ENCODE data around the gene STK17B. TPM values are rescaled to one million over a fixed set of nuclear protein-coding genes. Genes with fewer than 3 reads are reported as not detected.
A peak's percentile ranks its signal among the peaks of the same experiment; 100 is the strongest.

Gene STK17B
- total RNA-seq, 2 donors from 2014 or later, result 279 to 280 TPM

- peaks cover 58% of the 10 kb centered on the region for H3K4me1 Mint-ChIP-seq (ENCODE audit: low read depth)
- H3K36me3 Mint-ChIP-seq (ENCODE audit: insufficient read depth in 2 of 2), result peaks cover 31 to 69% of the 10 kb centered on the region in 2 donors
- H3K9me3 Mint-ChIP-seq, result no peaks in the 10 kb centered on the region
- H3K27me3 Mint-ChIP-seq (ENCODE audit: low read depth), result no peaks in the 10 kb centered on the region
- H3K27ac Mint-ChIP-seq, result peak overlapping the region; percentile 99
- no peak for DNase-seq
- peak; percentile 33 to 50 for ATAC-seq (replicated peaks in 1 of 2)
- peak overlapping the region; percentile 93 to 95 for H3K4me3 Mint-ChIP-seq
These were observed 6.4 kb downstream of the STK17B start for GRCh38 chr2:196165016-196165415.

- H3K9me3 Mint-ChIP-seq, result no peaks in the 10 kb centered on the region
- peak overlapping the region; percentile 100 for H3K27ac Mint-ChIP-seq
- DNase-seq (no peak), ATAC-seq (replicated peaks in 1 of 2) (peak in 1 of 2 donors; percentile 20)
- H3K36me3 Mint-ChIP-seq (ENCODE audit: insufficient read depth in 2 of 2), result peaks cover 28 to 68% of the 10 kb centered on the region in 2 donors
- peak overlapping the region; percentile 82 to 92 for H3K4me3 Mint-ChIP-seq
- peaks cover 71% of the 10 kb centered on the region for H3K4me1 Mint-ChIP-seq (ENCODE audit: low read depth)
- H3K27me3 Mint-ChIP-seq (ENCODE audit: low read depth), result no peaks in the 10 kb centered on the region
These were observed 8.1 kb downstream of the STK17B start for GRCh38 chr2:196163285-196163684.

GRCh38 chr2:196162586-196163175 is 8.7 kb downstream of the STK17B start:
- Mint-ChIP-seq H3K4me3 (peak overlapping the region; percentile 82 to 92), H3K9me3 (no peaks in the 10 kb centered on the region), H3K27me3 (ENCODE audit: low read depth) (no peaks in the 10 kb centered on the region), H3K27ac (peak overlapping the region; percentile 100), H3K4me1 (ENCODE audit: low read depth) (peaks cover 77% of the 10 kb centered on the region), H3K36me3 (ENCODE audit: insufficient read depth in 2 of 2) (peaks cover 25 to 68% of the 10 kb centered on the region in 2 donors)
- ATAC-seq (replicated peaks in 1 of 2) (peak; percentile 37 to 38), DNase-seq (peak; percentile 13 to 25)

GRCh38 chr2:196160946-196161345 is 10.4 kb downstream of the STK17B start:
- ATAC-seq (replicated peaks in 1 of 2) (no peak), DNase-seq (no peak)
- Mint-ChIP-seq H3K4me1 (ENCODE audit: low read depth) (peaks cover 91% of the 10 kb centered on the region), H3K27ac (peak overlapping the region; percentile 94), H3K9me3 (no peaks in the 10 kb centered on the region), H3K27me3 (ENCODE audit: low read depth) (no peaks in the 10 kb centered on the region), H3K36me3 (ENCODE audit: insufficient read depth in 2 of 2) (peaks cover 18 to 67% of the 10 kb centered on the region in 2 donors), H3K4me3 (peak overlapping the region; percentile 82 to 92)

- peak; percentile 66 to 69 for DNase-seq
- peaks cover 17 to 63% of the 10 kb centered on the region in 2 donors for H3K36me3 Mint-ChIP-seq (ENCODE audit: insufficient read depth in 2 of 2)
- no peaks in the 10 kb centered on the region for H3K9me3 Mint-ChIP-seq
- peak overlapping the region; percentile 94 for H3K27ac Mint-ChIP-seq
- peak overlapping the region; percentile 82 to 92 for H3K4me3 Mint-ChIP-seq
- H3K27me3 Mint-ChIP-seq (ENCODE audit: low read depth), result no peaks in the 10 kb centered on the region
- ATAC-seq (replicated peaks in 1 of 2), result peak; percentile 73 to 77
- H3K4me1 Mint-ChIP-seq (ENCODE audit: low read depth), result peaks cover 91% of the 10 kb centered on the region
These were observed 11.3 kb downstream of the STK17B start for GRCh38 chr2:196160101-196160500.

GRCh38 chr2:196159221-196159892 is 12.0 kb downstream of the STK17B start:
- no peaks in the 10 kb centered on the region for H3K27me3 Mint-ChIP-seq (ENCODE audit: low read depth)
- H3K9me3 Mint-ChIP-seq, result no peaks in the 10 kb centered on the region
- ATAC-seq (replicated peaks in 1 of 2) (peak in 1 of 2 donors; percentile 25), DNase-seq (no peak)
- H3K36me3 Mint-ChIP-seq (ENCODE audit: insufficient read depth in 2 of 2), result peaks cover 17 to 63% of the 10 kb centered on the region in 2 donors
- peaks cover 91% of the 10 kb centered on the region for H3K4me1 Mint-ChIP-seq (ENCODE audit: low read depth)
- peak overlapping the region; percentile 82 to 89 for H3K4me3 Mint-ChIP-seq
- peak overlapping the region; percentile 95 for H3K27ac Mint-ChIP-seq

GRCh38 chr2:196155575-196155974 is 15.8 kb downstream of the STK17B start:
- Mint-ChIP-seq H3K4me3 (peak overlapping the region; percentile 76 to 82), H3K27ac (peak overlapping the region; percentile 95)
- DNase-seq, result no peak

GRCh38 chr2:196153480-196153879 is 17.9 kb downstream of the STK17B start:
- peak overlapping the region; percentile 51 to 73 for H3K4me3 Mint-ChIP-seq
- H3K27ac Mint-ChIP-seq, result peak overlapping the region; percentile 53
- no peak for ATAC-seq (replicated peaks in 1 of 2)
- peaks cover 100% of the 10 kb centered on the region for H3K4me1 Mint-ChIP-seq (ENCODE audit: low read depth)
- H3K9me3 Mint-ChIP-seq, result peaks cover 0 to 1% of the 10 kb centered on the region in 2 donors
- H3K27me3 Mint-ChIP-seq (ENCODE audit: low read depth), result no peaks in the 10 kb centered on the region
- DNase-seq, result no peak
- peaks cover 21 to 74% of the 10 kb centered on the region in 2 donors for H3K36me3 Mint-ChIP-seq (ENCODE audit: insufficient read depth in 2 of 2)

More at GRCh38 chr2:196155575-196155974, 15.8 kb downstream of the STK17B start:
- peaks cover 0 to 1% of the 10 kb centered on the region in 2 donors for H3K9me3 Mint-ChIP-seq
- H3K27me3 Mint-ChIP-seq (ENCODE audit: low read depth), result no peaks in the 10 kb centered on the region
- peaks cover 94% of the 10 kb centered on the region for H3K4me1 Mint-ChIP-seq (ENCODE audit: low read depth)
- H3K36me3 Mint-ChIP-seq (ENCODE audit: insufficient read depth in 2 of 2), result peaks cover 21 to 71% of the 10 kb centered on the region in 2 donors
- no peak for ATAC-seq (replicated peaks in 1 of 2)

- H3K9me3 Mint-ChIP-seq, result peaks cover 0 to 1% of the 10 kb centered on the region in 2 donors
- peak overlapping the region; percentile 82 for H3K27ac Mint-ChIP-seq
- DNase-seq, result no peak
- peak overlapping the region; percentile 52 to 74 for H3K4me3 Mint-ChIP-seq
- peak; percentile 11 to 25 for ATAC-seq (replicated peaks in 1 of 2)
- no peaks in the 10 kb centered on the region for H3K27me3 Mint-ChIP-seq (ENCODE audit: low read depth)
- peaks cover 100% of the 10 kb centered on the region for H3K4me1 Mint-ChIP-seq (ENCODE audit: low read depth)
- peaks cover 24 to 81% of the 10 kb centered on the region in 2 donors for H3K36me3 Mint-ChIP-seq (ENCODE audit: insufficient read depth in 2 of 2)
These were observed 21.4 kb downstream of the STK17B start for GRCh38 chr2:196149948-196150347.

GRCh38 chr2:196148736-196149135 is 22.6 kb downstream of the STK17B start:
- peak overlapping the region; percentile 87 for H3K27ac Mint-ChIP-seq
- peaks cover 100% of the 10 kb centered on the region for H3K4me1 Mint-ChIP-seq (ENCODE audit: low read depth)
- H3K9me3 Mint-ChIP-seq, result no peaks in the 10 kb centered on the region
- DNase-seq (no peak), ATAC-seq (replicated peaks in 1 of 2) (peak; percentile 33 to 36)
- no peaks in the 10 kb centered on the region for H3K27me3 Mint-ChIP-seq (ENCODE audit: low read depth)
- H3K36me3 Mint-ChIP-seq (ENCODE audit: insufficient read depth in 2 of 2), result peaks cover 16 to 74% of the 10 kb centered on the region in 2 donors
- H3K4me3 Mint-ChIP-seq, result peak overlapping the region; percentile 52 to 74

GRCh38 chr2:196145256-196145655 is 26.1 kb downstream of the STK17B start:
- Mint-ChIP-seq H3K9me3 (no peaks in the 10 kb centered on the region), H3K4me1 (ENCODE audit: low read depth) (peaks cover 88% of the 10 kb centered on the region), H3K36me3 (ENCODE audit: insufficient read depth in 2 of 2) (peaks cover 21 to 82% of the 10 kb centered on the region in 2 donors), H3K4me3 (peak overlapping the region; percentile 40), H3K27ac (peak overlapping the region; percentile 45), H3K27me3 (ENCODE audit: low read depth) (no peaks in the 10 kb centered on the region)
- no peak for DNase-seq
- no peak for ATAC-seq (replicated peaks in 1 of 2)

GRCh38 chr2:196144513-196145126 is 26.8 kb downstream of the STK17B start:
- no peak for DNase-seq
- peaks cover 23 to 82% of the 10 kb centered on the region in 2 donors for H3K36me3 Mint-ChIP-seq (ENCODE audit: insufficient read depth in 2 of 2)
- no peaks in the 10 kb centered on the region for H3K9me3 Mint-ChIP-seq
- peak overlapping the region in 1 of 2 donors; percentile 40 for H3K4me3 Mint-ChIP-seq
- H3K27me3 Mint-ChIP-seq (ENCODE audit: low read depth), result no peaks in the 10 kb centered on the region
- peak overlapping the region; percentile 45 for H3K27ac Mint-ChIP-seq
- peaks cover 87% of the 10 kb centered on the region for H3K4me1 Mint-ChIP-seq (ENCODE audit: low read depth)
- ATAC-seq (replicated peaks in 1 of 2), result peak; percentile 54 to 64

GRCh38 chr2:196143730-196144131 is 27.6 kb downstream of the STK17B start:
- no peaks in the 10 kb centered on the region for H3K9me3 Mint-ChIP-seq
- H3K4me1 Mint-ChIP-seq (ENCODE audit: low read depth), result peaks cover 81% of the 10 kb centered on the region
- peaks cover 23 to 76% of the 10 kb centered on the region in 2 donors for H3K36me3 Mint-ChIP-seq (ENCODE audit: insufficient read depth in 2 of 2)
- DNase-seq (no peak), ATAC-seq (replicated peaks in 1 of 2) (peak; percentile 50 to 66)
- peak overlapping the region; percentile 97 for H3K27ac Mint-ChIP-seq
- H3K4me3 Mint-ChIP-seq, result peak overlapping the region; percentile 48 to 57
- no peaks in the 10 kb centered on the region for H3K27me3 Mint-ChIP-seq (ENCODE audit: low read depth)
